Stimulated activated CD4-positive, alpha-beta T cell treated with anti-CD3 and anti-CD28 coated beads, Interleukin-12 subunit alpha, Interleukin-12 subunit beta, amount 100 ng/mL, for 48 hours (primary cell): ENCODE measurements around the gene ASNSD1.

ENCODE experiments used
- DNase-seq, 3 donors: peaks; one replicate each; pipeline ENCODE4 v3.0.0-alpha.2; 2020; ENCODE audit warnings: low read depth in 2 of 3, low spot score in 1 of 3

ASNSD1 gene

GRCh38 chr2:189661148-189661956, at the start of gene ASNSD1:
ASNSD1 (plus strand) TSS chr2:189661459; CDS start chr2:189666133, 4,674 bp downstream.
- peak; percentile 90 to 98 (median 96) for DNase-seq

- no peak for DNase-seq
Observed at GRCh38 chr2:189613077-189613636, 48.1 kb upstream of the ASNSD1 start.

GRCh38 chr2:189613650-189614420, 47.4 kb upstream of the ASNSD1 start:
- DNase-seq, result no peak

GRCh38 chr2:189614585-189614984, 46.7 kb upstream of the ASNSD1 start:
- no peak for DNase-seq

- no peak for DNase-seq
Observed at GRCh38 chr2:189618197-189618596, 43.1 kb upstream of the ASNSD1 start.

- no peak for DNase-seq
Observed at GRCh38 chr2:189621781-189622180, 39.5 kb upstream of the ASNSD1 start.

GRCh38 chr2:189623049-189623448, 38.2 kb upstream of the ASNSD1 start:
- DNase-seq, result no peak

- DNase-seq, result no peak
Observed at GRCh38 chr2:189624648-189625355, 36.5 kb upstream of the ASNSD1 start.

GRCh38 chr2:189625636-189626035, 35.6 kb upstream of the ASNSD1 start:
- no peak for DNase-seq

GRCh38 chr2:189627789-189628188, 33.5 kb upstream of the ASNSD1 start:
- no peak for DNase-seq

- no peak for DNase-seq
Observed at GRCh38 chr2:189628817-189629530, 32.3 kb upstream of the ASNSD1 start.

- DNase-seq, result no peak
Observed at GRCh38 chr2:189629531-189630453, 31.5 kb upstream of the ASNSD1 start.

- no peak for DNase-seq
Observed at GRCh38 chr2:189631849-189632248, 29.4 kb upstream of the ASNSD1 start.

- no peak for DNase-seq
Observed at GRCh38 chr2:189633392-189633811, 27.9 kb upstream of the ASNSD1 start.

- DNase-seq, result no peak
Observed at GRCh38 chr2:189635353-189635752, 25.9 kb upstream of the ASNSD1 start.

- DNase-seq, result no peak
Observed at GRCh38 chr2:189638301-189639006, 22.8 kb upstream of the ASNSD1 start.

- no peak for DNase-seq
Observed at GRCh38 chr2:189639007-189639609, 22.2 kb upstream of the ASNSD1 start.

- DNase-seq, result no peak
Observed at GRCh38 chr2:189641002-189641401, 20.3 kb upstream of the ASNSD1 start.

- peak in 2 of 3 donors; percentile 37 to 41 for DNase-seq
Observed at GRCh38 chr2:189641590-189641989, 19.7 kb upstream of the ASNSD1 start.
